Right ventricle myocardium superior (tissue), 1 donor: ENCODE measurements around the gene EFL1. TPM values are rescaled to one million over a fixed set of nuclear protein-coding genes. Genes with fewer than 3 reads are reported as not detected.
"Not testable (repeated sequence)": the region's sequence is repeated elsewhere in the genome, so short reads cannot be mapped to it uniquely, and the experiment has no call there.

ENCODE experiments used
- ATAC-seq: fragments of 200-7000 bp; cut with Tn5 transposase; one replicate; pipeline ENCODE4 v1.9.1; 2020; ENCODE audit warnings: mild to moderate bottlenecking; ENCODE audit not compliant: poor library complexity
- DNase-seq: peaks from one replicate; pipeline ENCODE4 v3.0.0-alpha.2; 2020
- intact Hi-C: fragments of 100-400 bp; cut with DNase I; formaldehyde crosslinking; loops from one replicate; pipeline ENCODE4 v1.11.2; 2022
- total RNA-seq: library from RNA; stranded (reverse); fragmentation: NEBNext Ultra II Directional; extraction: Animal tissue kit (Norgen Biotek cat#: 25700); gene quantifications from one replicate; pipeline ENCODE4 v1.2.1, GENCODE V29; 2021
- donor health status: DM: no; HTN: yes; CAD: no; lungs with severe emphysema.

The EFL1 gene
- total RNA-seq, 1 donor from 2014 or later, result 14.9 TPM

- DNase-seq, intact Hi-C loops, ATAC-seq: not testable (repeated sequence)
Measured at GRCh38 chr15:82286475-82286874, 23.9 kb upstream of the EFL1 start.

- ATAC-seq, intact Hi-C loops, DNase-seq: not testable (repeated sequence)
Measured at GRCh38 chr15:82284381-82284780, 21.8 kb upstream of the EFL1 start.

- intact Hi-C loops, DNase-seq, ATAC-seq: not testable (repeated sequence)
Measured at GRCh38 chr15:82282386-82282785, 19.9 kb upstream of the EFL1 start.

GRCh38 chr15:82281276-82281675 is 18.7 kb upstream of the EFL1 start:
- intact Hi-C loops, DNase-seq, ATAC-seq: not testable (repeated sequence)

- DNase-seq (no peak), ATAC-seq (no peak)
- intact Hi-C loops, result no loop called here
Measured at GRCh38 chr15:82275410-82275809, 12.9 kb upstream of the EFL1 start.

- intact Hi-C loops, result no loop called here
Measured at GRCh38 chr15:82272154-82272553, 9.6 kb upstream of the EFL1 start.

GRCh38 chr15:82268454-82268853 is 5.9 kb upstream of the EFL1 start:
- ATAC-seq, intact Hi-C loops: not testable (repeated sequence)

More at GRCh38 chr15:82272154-82272553, 9.6 kb upstream of the EFL1 start:
- DNase-seq, result no peak
- no peak for ATAC-seq

GRCh38 chr15:82267137-82267536 is 4.6 kb upstream of the EFL1 start:
- intact Hi-C loops, ATAC-seq, DNase-seq: not testable (repeated sequence)

More at GRCh38 chr15:82268454-82268853, 5.9 kb upstream of the EFL1 start:
- DNase-seq, result not testable (repeated sequence)

- DNase-seq (no peak), ATAC-seq (no peak)
- intact Hi-C loops, result no loop called here
Measured at GRCh38 chr15:82263350-82263749, 816 bp upstream of the EFL1 start.

- DNase-seq, intact Hi-C loops: not testable (repeated sequence)
- peak; percentile 42 for ATAC-seq
Measured at GRCh38 chr15:82261566-82262421, 740 bp downstream of the EFL1 start.

GRCh38 chr15:82248261-82248660 is 14.3 kb downstream of the EFL1 start:
- intact Hi-C loops, result not testable (repeated sequence)

GRCh38 chr15:82245956-82246355 is 16.6 kb downstream of the EFL1 start:
- DNase-seq, ATAC-seq, intact Hi-C loops: not testable (repeated sequence)

More at GRCh38 chr15:82248261-82248660, 14.3 kb downstream of the EFL1 start:
- DNase-seq, ATAC-seq: not testable (repeated sequence)

- DNase-seq, ATAC-seq, intact Hi-C loops: not testable (repeated sequence)
Measured at GRCh38 chr15:82243644-82244043, 18.9 kb downstream of the EFL1 start.

- DNase-seq, intact Hi-C loops, ATAC-seq: not testable (repeated sequence)
Measured at GRCh38 chr15:82241836-82242499, 20.6 kb downstream of the EFL1 start.

- no peak for ATAC-seq
- intact Hi-C loops, result no loop called here
- no peak for DNase-seq
Measured at GRCh38 chr15:82239685-82240391, 22.7 kb downstream of the EFL1 start.

GRCh38 chr15:82237944-82238534 is 24.5 kb downstream of the EFL1 start:
- ATAC-seq, DNase-seq, intact Hi-C loops: not testable (repeated sequence)

- intact Hi-C loops, result no loop called here
- no peak for DNase-seq
- no peak for ATAC-seq
Measured at GRCh38 chr15:82231842-82232241, 30.7 kb downstream of the EFL1 start.

- no peak for DNase-seq
Measured at GRCh38 chr15:82231233-82231632, 31.3 kb downstream of the EFL1 start.

More at GRCh38 chr15:82231233-82231632, 31.3 kb downstream of the EFL1 start:
- intact Hi-C loops, result no loop called here
- ATAC-seq, result no peak
